ENCODE measurements around the gene DAP.
"Not testable (repeated sequence)": the region's sequence is repeated elsewhere in the genome, so short reads cannot be mapped to it uniquely, and the experiment has no call there.

DAP gene

GRCh38 chr5:10673017-10673389 is 88.0 kb downstream of the DAP start:
- no peak for TF ChIP-seq TAF1 (IDR thresholded peaks at IDR 0.05; ENCODE audit: low read depth, low read length)
- TF ChIP-seq POLR2A (IDR thresholded peaks at IDR 0.05; ENCODE audit: low read depth, low read length), result no peak
- TF ChIP-seq POU2F2 (IDR thresholded peaks at IDR 0.05; ENCODE audit: low read depth, low read length), result no peak
- no peak for TF ChIP-seq PAX5 (IDR thresholded peaks at IDR 0.05; ENCODE audit: insufficient read depth, low read length, severe bottlenecking)
- TF ChIP-seq SPI1 (IDR thresholded peaks at IDR 0.05; ENCODE audit: low read depth, low read length), result no peak
- no peak for TF ChIP-seq POLR2AphosphoS5 (IDR thresholded peaks at IDR 0.05; ENCODE audit: low read depth, low read length)
- DNase-seq (ENCODE audit: insufficient read length, low spot score) (no peak), FAIRE-seq (no peak)

- FAIRE-seq (no peak), DNase-seq (ENCODE audit: insufficient read length, low spot score) (no peak)
- TF ChIP-seq POLR2A (IDR thresholded peaks at IDR 0.05; ENCODE audit: low read depth, low read length), result no peak
- no peak for TF ChIP-seq POLR2AphosphoS5 (IDR thresholded peaks at IDR 0.05; ENCODE audit: low read depth, low read length)
These were observed 88.7 kb downstream of the DAP start for GRCh38 chr5:10672146-10673016.

DNA sequence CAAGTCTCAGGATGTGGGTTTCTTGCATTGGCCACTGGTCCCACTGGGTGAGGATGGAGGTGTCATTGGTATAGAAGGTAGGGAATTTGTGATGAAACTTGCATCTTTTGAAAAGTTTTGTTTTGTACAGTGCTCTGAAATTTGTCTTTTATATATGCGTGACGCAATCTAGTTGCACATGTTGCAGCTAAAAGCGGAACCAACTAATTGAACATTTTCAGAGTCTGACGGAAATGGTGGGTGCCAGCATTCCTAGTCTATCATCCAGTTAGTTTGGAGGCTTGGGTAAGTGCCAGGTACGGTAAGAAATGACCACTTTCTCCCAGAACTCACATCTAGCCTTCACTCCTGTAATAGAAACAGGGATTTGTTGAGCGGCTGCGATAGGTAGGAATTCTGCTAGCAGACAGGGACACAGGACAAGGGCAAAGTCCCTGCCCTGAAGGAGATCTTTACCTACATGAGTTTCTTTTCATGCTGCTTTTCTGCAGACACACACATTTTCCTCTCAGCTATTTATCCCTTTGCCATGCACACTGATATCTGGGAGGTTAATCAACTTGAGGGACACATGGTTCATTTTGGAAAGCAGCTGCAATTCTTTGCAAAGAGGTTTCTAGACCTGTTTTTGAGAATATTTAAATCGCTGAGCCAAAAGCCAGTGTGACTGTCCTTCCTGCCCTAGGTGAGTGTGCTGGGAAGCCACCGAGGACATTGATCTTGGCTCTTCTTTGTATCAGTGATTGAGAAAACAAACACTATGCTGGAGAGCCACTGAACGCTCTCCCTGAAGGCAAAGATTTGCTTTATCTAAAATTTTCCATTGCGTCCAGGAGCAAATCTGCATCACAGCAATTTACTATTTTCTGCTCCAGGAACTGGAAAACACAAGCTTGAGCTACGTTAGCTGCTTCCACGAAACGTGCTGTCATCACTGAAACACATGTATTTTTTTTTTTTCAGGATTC is 89.7 kb downstream of the DAP start:
- DNase-seq (ENCODE audit: insufficient read length, low spot score), result no peak
- no peak for FAIRE-seq
- TF ChIP-seq POLR2A (IDR thresholded peaks at IDR 0.05; ENCODE audit: low read depth, low read length) (no peak), SPI1 (IDR thresholded peaks at IDR 0.05; ENCODE audit: low read depth, low read length) (no peak), PAX5 (IDR thresholded peaks at IDR 0.05; ENCODE audit: insufficient read depth, low read length, severe bottlenecking) (no peak), TAF1 (IDR thresholded peaks at IDR 0.05; ENCODE audit: low read depth, low read length) (no peak), POU2F2 (IDR thresholded peaks at IDR 0.05; ENCODE audit: low read depth, low read length) (no peak), POLR2AphosphoS5 (IDR thresholded peaks at IDR 0.05; ENCODE audit: low read depth, low read length) (no peak)

GRCh38 chr5:10669983-10670382 is 91.1 kb downstream of the DAP start:
- FAIRE-seq, result no peak

DNA sequence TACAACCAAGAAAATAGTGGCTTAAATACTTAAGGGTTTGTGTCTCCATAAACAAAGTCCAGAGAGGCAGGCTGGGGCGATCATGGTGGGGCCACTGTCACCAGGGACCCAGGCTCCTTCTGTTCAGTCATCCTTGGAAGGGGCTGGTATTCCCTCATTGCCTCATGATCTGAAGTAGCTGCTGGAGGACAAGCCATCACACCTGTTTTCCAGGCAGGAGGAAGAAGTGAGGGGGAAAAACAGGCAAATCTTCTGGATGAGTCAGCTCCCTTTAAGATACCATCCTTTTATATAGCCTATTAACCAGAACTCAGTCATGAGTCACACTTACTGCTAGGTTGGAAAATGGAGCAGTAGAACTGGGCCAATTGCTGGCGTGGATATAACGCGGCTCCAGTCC is 92.3 kb downstream of the DAP start:
- FAIRE-seq (no peak), DNase-seq (ENCODE audit: insufficient read length, low spot score) (no peak)
- TF ChIP-seq TAF1 (IDR thresholded peaks at IDR 0.05; ENCODE audit: low read depth, low read length) (no peak), POLR2AphosphoS5 (IDR thresholded peaks at IDR 0.05; ENCODE audit: low read depth, low read length) (no peak), POLR2A (IDR thresholded peaks at IDR 0.05; ENCODE audit: low read depth, low read length) (no peak), PAX5 (IDR thresholded peaks at IDR 0.05; ENCODE audit: insufficient read depth, low read length, severe bottlenecking) (no peak), POU2F2 (IDR thresholded peaks at IDR 0.05; ENCODE audit: low read depth, low read length) (no peak), SPI1 (IDR thresholded peaks at IDR 0.05; ENCODE audit: low read depth, low read length) (no peak)

More at GRCh38 chr5:10669983-10670382, 91.1 kb downstream of the DAP start:
- DNase-seq (ENCODE audit: insufficient read length, low spot score), result no peak
- TF ChIP-seq TAF1 (IDR thresholded peaks at IDR 0.05; ENCODE audit: low read depth, low read length) (no peak), SPI1 (IDR thresholded peaks at IDR 0.05; ENCODE audit: low read depth, low read length) (no peak), POLR2A (IDR thresholded peaks at IDR 0.05; ENCODE audit: low read depth, low read length) (no peak), POLR2AphosphoS5 (IDR thresholded peaks at IDR 0.05; ENCODE audit: low read depth, low read length) (no peak), PAX5 (IDR thresholded peaks at IDR 0.05; ENCODE audit: insufficient read depth, low read length, severe bottlenecking) (no peak), POU2F2 (IDR thresholded peaks at IDR 0.05; ENCODE audit: low read depth, low read length) (no peak)

- DNase-seq (ENCODE audit: insufficient read length, low spot score) (no peak), FAIRE-seq (no peak)
- TF ChIP-seq POLR2A (IDR thresholded peaks at IDR 0.05; ENCODE audit: low read depth, low read length) (no peak), SPI1 (IDR thresholded peaks at IDR 0.05; ENCODE audit: low read depth, low read length) (no peak), POU2F2 (IDR thresholded peaks at IDR 0.05; ENCODE audit: low read depth, low read length) (no peak), POLR2AphosphoS5 (IDR thresholded peaks at IDR 0.05; ENCODE audit: low read depth, low read length) (no peak), PAX5 (IDR thresholded peaks at IDR 0.05; ENCODE audit: insufficient read depth, low read length, severe bottlenecking) (no peak), TAF1 (IDR thresholded peaks at IDR 0.05; ENCODE audit: low read depth, low read length) (no peak)
These were observed 93.5 kb downstream of the DAP start for GRCh38 chr5:10667431-10668057.

GRCh38 chr5:10666531-10667299 is 94.3 kb downstream of the DAP start:
- TF ChIP-seq TAF1 (IDR thresholded peaks at IDR 0.05; ENCODE audit: low read depth, low read length), result no peak
- TF ChIP-seq POLR2A (IDR thresholded peaks at IDR 0.05; ENCODE audit: low read depth, low read length), result no peak
- TF ChIP-seq POLR2AphosphoS5 (IDR thresholded peaks at IDR 0.05; ENCODE audit: low read depth, low read length), result no peak
- TF ChIP-seq PAX5 (IDR thresholded peaks at IDR 0.05; ENCODE audit: insufficient read depth, low read length, severe bottlenecking), result no peak
- TF ChIP-seq SPI1 (IDR thresholded peaks at IDR 0.05; ENCODE audit: low read depth, low read length), result no peak
- no peak for TF ChIP-seq POU2F2 (IDR thresholded peaks at IDR 0.05; ENCODE audit: low read depth, low read length)
- FAIRE-seq (no peak), DNase-seq (ENCODE audit: insufficient read length, low spot score) (no peak)

DNA sequence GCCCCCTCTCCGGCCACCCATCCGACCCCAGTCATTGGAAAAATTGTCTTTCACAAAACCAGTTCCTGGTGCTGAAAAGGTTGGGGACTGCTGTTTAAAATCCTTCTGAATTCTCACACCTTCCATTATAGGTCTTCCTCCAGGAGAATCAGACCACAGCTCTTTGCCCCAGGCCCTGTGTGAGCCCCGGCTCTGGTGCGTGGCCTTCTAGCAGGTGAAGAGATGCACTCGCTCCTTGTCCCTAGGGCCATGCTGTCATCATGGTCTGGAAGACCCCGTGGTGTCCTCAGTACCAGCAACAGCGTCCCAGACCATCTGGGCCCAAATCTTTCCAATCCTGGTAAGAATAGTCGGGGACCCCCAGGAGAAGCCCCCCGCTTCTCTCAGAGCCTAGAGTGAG is 95.2 kb downstream of the DAP start:
- TF ChIP-seq PAX5 (IDR thresholded peaks at IDR 0.05; ENCODE audit: insufficient read depth, low read length, severe bottlenecking) (no peak), POU2F2 (IDR thresholded peaks at IDR 0.05; ENCODE audit: low read depth, low read length) (no peak), POLR2A (IDR thresholded peaks at IDR 0.05; ENCODE audit: low read depth, low read length) (no peak), POLR2AphosphoS5 (IDR thresholded peaks at IDR 0.05; ENCODE audit: low read depth, low read length) (no peak), TAF1 (IDR thresholded peaks at IDR 0.05; ENCODE audit: low read depth, low read length) (no peak), SPI1 (IDR thresholded peaks at IDR 0.05; ENCODE audit: low read depth, low read length) (no peak)
- no peak for DNase-seq (ENCODE audit: insufficient read length, low spot score)
- no peak for FAIRE-seq

GRCh38 chr5:10664180-10664769 is 96.8 kb downstream of the DAP start:
- not testable (repeated sequence) for DNase-seq (ENCODE audit: insufficient read length, low spot score); FAIRE-seq

All from GM12891 (cell line).